Thoracic aorta (tissue), 2 donors: ENCODE measurements around the gene THOC5. TPM values are rescaled to one million over a fixed set of nuclear protein-coding genes. Genes with fewer than 3 reads are reported as not detected.

ENCODE experiments used
- ATAC-seq: fragments of 150-250 bp; one replicate; pipeline ENCODE4 v1.8.0; 2017; ENCODE audit warnings: low read depth; ENCODE audit not compliant: insufficient number of reproducible peaks, low FRiP score
- DNase-seq: peaks from one replicate; pipeline ENCODE4 v3.0.0-alpha.2; 2020; ENCODE audit warnings: low spot score
- H3K27ac ChIP-seq, 2 donors: fragments of 200-600 bp; sonication (generic); 1 replicate in 1 of 2; 2 replicates in 1 of 2; pipeline ENCODE4 v1.5.1; 2016; ENCODE audit warnings: mild to moderate bottlenecking in 2 of 2, moderate library complexity in 2 of 2
- H3K27me3 ChIP-seq: fragments of 200-600 bp; sonication (generic); replicated peaks from 2 replicates; pipeline ENCODE4 v1.6.0; 2016; ENCODE audit warnings: mild to moderate bottlenecking; ENCODE audit not compliant: insufficient read depth
- H3K36me3 ChIP-seq: fragments of 200-600 bp; sonication (generic); one replicate; pipeline ENCODE4 v1.5.1; 2016
- H3K4me1 ChIP-seq, 2 donors: fragments of 200-600 bp; sonication (generic); 1 replicate in 1 of 2; 2 replicates in 1 of 2; pipeline versions ENCODE4 v1.5.1 to v1.6.0; 2016; ENCODE audit warnings: low read depth in 2 of 2, mild to moderate bottlenecking in 1 of 2; ENCODE audit not compliant: control insufficient read depth in 1 of 2
- H3K4me3 ChIP-seq: fragments of 200-600 bp; sonication (generic); 2 replicates; pipeline ENCODE4 v1.5.1; 2016; ENCODE audit warnings: mild to moderate bottlenecking
- H3K9me3 ChIP-seq: fragments of 200-600 bp; sonication (generic); 2 replicates; pipeline ENCODE4 v1.5.1; 2016
- CTCF ChIP-seq: fragments of 200-600 bp; sonication (generic); IDR thresholded peaks from one replicate; pipeline ENCODE4 v1.5.1; 2019; ENCODE audit warnings: antibody characterized with exemption
- total RNA-seq, 2 donors: library from RNA; depleted of rRNA; stranded (reverse); fragments of >200 nt; gene quantifications; one replicate each; pipeline versions ENCODE4 v1.1.0 to v1.2.3, GENCODE V29; 2016

Gene THOC5
- total RNA-seq, 2 donors from 2014 or later: 39.8 to 104 TPM

- H3K27me3 ChIP-seq: no peaks in the 10 kb centered on the region
- no peak overlapping the region for H3K27ac ChIP-seq
- H3K4me3 ChIP-seq: no peak overlapping the region
- no peaks in the 10 kb centered on the region for H3K36me3 ChIP-seq
- no peak for TF ChIP-seq CTCF
- H3K9me3 ChIP-seq: no peaks in the 10 kb centered on the region
- ATAC-seq (no peak), DNase-seq (no peak)
- no peaks in the 10 kb centered on the region for H3K4me1 ChIP-seq
Observed at GRCh38 chr22:29487426-29487986, 66.1 kb downstream of the THOC5 start.

- Histone ChIP-seq H3K27me3 (no peaks in the 10 kb centered on the region), H3K9me3 (no peaks in the 10 kb centered on the region), H3K27ac (no peak overlapping the region), H3K4me3 (no peak overlapping the region), H3K36me3 (no peaks in the 10 kb centered on the region), H3K4me1 (peaks cover 0 to 7% of the 10 kb centered on the region in 2 donors)
- no peak for ATAC-seq
- DNase-seq: no peak
- TF ChIP-seq CTCF: no peak
Observed at GRCh38 chr22:29485448-29485847, 68.1 kb downstream of the THOC5 start.

GRCh38 chr22:29484642-29485041 lies 68.9 kb downstream of the THOC5 start:
- no peak overlapping the region for H3K27ac ChIP-seq
- no peak overlapping the region for H3K4me3 ChIP-seq
- H3K4me1 ChIP-seq: peaks cover 6 to 14% of the 10 kb centered on the region in 2 donors
- ATAC-seq: no peak
- no peak for DNase-seq
- no peak for TF ChIP-seq CTCF
- H3K27me3 ChIP-seq: no peaks in the 10 kb centered on the region
- H3K9me3 ChIP-seq: no peaks in the 10 kb centered on the region
- no peaks in the 10 kb centered on the region for H3K36me3 ChIP-seq

GRCh38 chr22:29483254-29483653 lies 70.3 kb downstream of the THOC5 start:
- Histone ChIP-seq H3K4me3 (no peak overlapping the region), H3K36me3 (no peaks in the 10 kb centered on the region), H3K27me3 (peaks cover 5% of the 10 kb centered on the region), H3K9me3 (no peaks in the 10 kb centered on the region), H3K4me1 (peaks cover 6 to 14% of the 10 kb centered on the region in 2 donors), H3K27ac (no peak overlapping the region)
- no peak for TF ChIP-seq CTCF
- no peak for DNase-seq
- ATAC-seq: no peak

GRCh38 chr22:29482726-29483125 lies 70.8 kb downstream of the THOC5 start:
- H3K4me1 ChIP-seq: peaks cover 6 to 14% of the 10 kb centered on the region in 2 donors
- ATAC-seq: no peak
- H3K4me3 ChIP-seq: no peak overlapping the region
- peaks cover 5% of the 10 kb centered on the region for H3K27me3 ChIP-seq
- H3K36me3 ChIP-seq: no peaks in the 10 kb centered on the region
- DNase-seq: no peak
- H3K9me3 ChIP-seq: no peaks in the 10 kb centered on the region
- no peak for TF ChIP-seq CTCF
- H3K27ac ChIP-seq: no peak overlapping the region
